HEK293 (cell line): Measurements from ENCODE around the gene ERBB4.

Experiments used
- CTCF ChIA-PET: fragments of 350-600 bp; formaldehyde crosslinking; extraction: SDS; loops from one replicate; lab custom pipeline; 2021; ENCODE audit warnings: antibody characterized with exemption; lab: Yijun Ruan, JAX
- POLR2A ChIA-PET: fragments of 300-600 bp; formaldehyde crosslinking; extraction: SDS; loops from one replicate; lab custom pipeline; 2020; ENCODE audit warnings: antibody characterized with exemption, inconsistent platforms; lab: Yijun Ruan, JAX
- H3K27ac ChIP-seq: fragments of 200-500 bp; sonication (Bioruptor generic); 2 replicates; pipeline ENCODE4 v1.5.1; 2014; ENCODE audit warnings: low read depth, low read length, control low read depth, inconsistent platforms; ENCODE audit errors: extremely low read depth
- H3K36me3 ChIP-seq, 2 experiments: fragments of 200-500 bp in 1 of 2; sonication (Bioruptor generic) in 1 of 2; 1 replicate in 1 of 2; 2 replicates in 1 of 2; pipeline ENCODE4 v1.5.1; 2014 to 2017; ENCODE audit warnings: inconsistent platforms in 2 of 2, low read length in 2 of 2; ENCODE audit not compliant: control insufficient read depth in 2 of 2, insufficient read depth in 1 of 2
- H3K4me1 ChIP-seq: fragments of 200-500 bp; sonication (Bioruptor generic); 2 replicates; pipeline ENCODE4 v1.5.1; 2014; ENCODE audit warnings: mild to moderate bottlenecking, low read length, inconsistent platforms; ENCODE audit not compliant: control insufficient read depth, insufficient read depth
- H3K4me3 ChIP-seq: 2 replicates; pipeline ENCODE4 v1.5.1; 2011; ENCODE audit warnings: low read depth, mild to moderate bottlenecking, control low read depth, low read length, moderate library complexity
- H3K9me3 ChIP-seq: fragments of 200-500 bp; sonication (Bioruptor generic); 2 replicates; pipeline ENCODE4 v1.5.1; 2014; ENCODE audit warnings: low read depth, low read length, inconsistent platforms; ENCODE audit not compliant: control insufficient read depth, insufficient read depth
- INSM2 ChIP-seq: fragments of 450-650 bp; formaldehyde crosslinking; IDR thresholded peaks from 2 replicates; pipeline ENCODE4 v1.5.1; 2016; ENCODE audit warnings: missing biosample characterization, missing genetic modification characterization
- KLF8 ChIP-seq: fragments of 450-650 bp; formaldehyde crosslinking; IDR thresholded peaks from 2 replicates; pipeline ENCODE4 v1.5.1; 2016; ENCODE audit warnings: missing biosample characterization, missing genetic modification characterization
- MEIS1 ChIP-seq: sonication (generic); formaldehyde crosslinking; IDR thresholded peaks from 2 replicates; pipeline ENCODE4 v1.8.1; 2022; ENCODE audit warnings: missing genetic modification reagents, mild to moderate bottlenecking, borderline replicate concordance
- OSR2 ChIP-seq: fragments of 450-650 bp; formaldehyde crosslinking; IDR thresholded peaks from 2 replicates; pipeline ENCODE4 v1.5.1; 2016; ENCODE audit warnings: missing biosample characterization, missing genetic modification characterization
- RBAK ChIP-seq: fragments of 450-650 bp; formaldehyde crosslinking; IDR thresholded peaks from 2 replicates; pipeline ENCODE4 v1.5.1; 2016; ENCODE audit warnings: missing biosample characterization, missing genetic modification characterization
- REPIN1 ChIP-seq: fragments of 450-650 bp; formaldehyde crosslinking; IDR thresholded peaks from 2 replicates; pipeline ENCODE4 v1.5.1; 2017; ENCODE audit warnings: missing biosample characterization, missing genetic modification characterization, low read depth
- SCRT1 ChIP-seq: fragments of 450-650 bp; formaldehyde crosslinking; IDR thresholded peaks from 2 replicates; pipeline ENCODE4 v1.5.1; 2016; ENCODE audit warnings: missing biosample characterization, missing genetic modification characterization, borderline replicate concordance
- YY2 ChIP-seq: fragments of 450-650 bp; formaldehyde crosslinking; IDR thresholded peaks from 2 replicates; pipeline ENCODE4 v1.5.1; 2016; ENCODE audit warnings: missing biosample characterization, missing genetic modification characterization
- ZBTB17 ChIP-seq: fragments of 450-650 bp; formaldehyde crosslinking; IDR thresholded peaks from 2 replicates; pipeline ENCODE4 v1.5.1; 2016; ENCODE audit warnings: missing biosample characterization, missing genetic modification characterization
- ZBTB49 ChIP-seq: fragments of 450-650 bp; formaldehyde crosslinking; IDR thresholded peaks from 2 replicates; pipeline ENCODE4 v1.5.1; 2016; ENCODE audit warnings: missing biosample characterization, missing genetic modification characterization, low read depth
- ZFP3 ChIP-seq: fragments of 450-650 bp; formaldehyde crosslinking; IDR thresholded peaks from 2 replicates; pipeline ENCODE4 v1.5.1; 2016; ENCODE audit warnings: low read depth, missing biosample characterization, missing genetic modification characterization
- ZNF148 ChIP-seq: fragments of 450-650 bp; formaldehyde crosslinking; IDR thresholded peaks from 2 replicates; pipeline ENCODE4 v1.5.0; 2017; ENCODE audit warnings: missing biosample characterization, missing genetic modification characterization, borderline replicate concordance
- ZNF19 ChIP-seq: fragments of 450-650 bp; formaldehyde crosslinking; IDR thresholded peaks from 2 replicates; pipeline ENCODE4; 2016; ENCODE audit warnings: missing biosample characterization, missing genetic modification characterization, low read depth
- ZNF23 ChIP-seq: fragments of 450-650 bp; formaldehyde crosslinking; IDR thresholded peaks from 2 replicates; pipeline ENCODE4 v1.5.1; 2016; ENCODE audit warnings: missing biosample characterization, missing genetic modification characterization, borderline replicate concordance
- ZNF239 ChIP-seq: fragments of 450-650 bp; formaldehyde crosslinking; IDR thresholded peaks from 2 replicates; pipeline ENCODE4 v1.5.1; 2016; ENCODE audit warnings: missing biosample characterization, missing genetic modification characterization
- ZNF24 ChIP-seq: fragments of 450-650 bp; formaldehyde crosslinking; IDR thresholded peaks from 2 replicates; pipeline ENCODE4 v1.5.1; 2016; ENCODE audit warnings: missing biosample characterization, missing genetic modification characterization
- ZNF26 ChIP-seq: fragments of 450-650 bp; formaldehyde crosslinking; IDR thresholded peaks from 2 replicates; pipeline ENCODE4 v1.5.1; 2016; ENCODE audit warnings: missing biosample characterization, missing genetic modification characterization
- ZNF341 ChIP-seq: fragments of 450-650 bp; formaldehyde crosslinking; IDR thresholded peaks from 2 replicates; pipeline ENCODE4; 2016; ENCODE audit warnings: low read depth, missing biosample characterization, missing genetic modification characterization
- ZNF350 ChIP-seq: fragments of 450-650 bp; formaldehyde crosslinking; IDR thresholded peaks from 2 replicates; pipeline ENCODE4 v1.5.0; 2017; ENCODE audit warnings: missing biosample characterization, mild to moderate bottlenecking, missing genetic modification characterization
- ZNF354C ChIP-seq: fragments of 450-650 bp; formaldehyde crosslinking; IDR thresholded peaks from 2 replicates; pipeline ENCODE4 v1.5.1; 2016; ENCODE audit warnings: missing biosample characterization, missing genetic modification characterization, low read depth, borderline replicate concordance
- ZNF596 ChIP-seq: fragments of 450-650 bp; IDR thresholded peaks from 2 replicates; pipeline ENCODE4 v1.5.0; 2018; ENCODE audit warnings: missing biosample characterization, mild to moderate bottlenecking, missing genetic modification characterization, moderate library complexity
- ZNF624 ChIP-seq: fragments of 450-650 bp; formaldehyde crosslinking; IDR thresholded peaks from 2 replicates; pipeline ENCODE4 v1.5.1; 2017; ENCODE audit warnings: missing biosample characterization, missing genetic modification characterization
- ZNF626 ChIP-seq: fragments of 450-650 bp; sonication (Bioruptor Pico); formaldehyde crosslinking; IDR thresholded peaks from 2 replicates; pipeline ENCODE4 v1.5.1; 2018; ENCODE audit warnings: missing biosample characterization, missing genetic modification characterization, inconsistent platforms
- ZNF791 ChIP-seq: fragments of 450-650 bp; formaldehyde crosslinking; IDR thresholded peaks from 2 replicates; pipeline ENCODE4 v1.5.1; 2016; ENCODE audit warnings: missing biosample characterization, missing genetic modification characterization

The ERBB4 gene

GRCh38 chr2:212109792-212110680, 428.6 kb downstream of the ERBB4 start:
- no peak for TF ChIP-seq KLF8 (tag by site-specific recombination)
- TF ChIP-seq, all 188 proteins: peak for 0
- CTCF ChIA-PET: no interaction called here
- POLR2A ChIA-PET: no interaction called here

GRCh38 chr2:212109217-212109616, 429.4 kb downstream of the ERBB4 start:
- CTCF ChIA-PET: no interaction called here
- POLR2A ChIA-PET: no interaction called here

More at GRCh38 chr2:212109792-212110680, 428.6 kb downstream of the ERBB4 start:
- Histone ChIP-seq H3K36me3 (no peaks in the 10 kb centered on the region), H3K9me3 (no peaks in the 10 kb centered on the region), H3K4me1 (no peaks in the 10 kb centered on the region), H3K27ac (no peak overlapping the region), H3K4me3 (no peak overlapping the region)

GRCh38 chr2:212107989-212108388, 430.6 kb downstream of the ERBB4 start:
- H3K4me1 ChIP-seq: no peaks in the 10 kb centered on the region
- ChIA-PET CTCF (no interaction called here), POLR2A (no interaction called here)
- H3K9me3 ChIP-seq: no peaks in the 10 kb centered on the region
- no peaks in the 10 kb centered on the region for H3K36me3 ChIP-seq
- no peak overlapping the region for H3K27ac ChIP-seq
- TF ChIP-seq INSM2 (tag by site-specific recombination): no peak
- no peak for TF ChIP-seq OSR2 (tag by site-specific recombination)
- no peak for TF ChIP-seq RBAK
- no peak for TF ChIP-seq ZBTB49
- no peak for TF ChIP-seq ZNF239 (tag by site-specific recombination)
- no peak for TF ChIP-seq ZNF596 (tag by site-specific recombination)
- no peak for TF ChIP-seq ZNF354C (tag by site-specific recombination)
- no peak for TF ChIP-seq YY2 (tag by site-specific recombination)
- TF ChIP-seq ZFP3: no peak
- TF ChIP-seq ZNF791 (tag by site-specific recombination): no peak
- no peak overlapping the region for H3K4me3 ChIP-seq

More at GRCh38 chr2:212109217-212109616, 429.4 kb downstream of the ERBB4 start:
- TF ChIP-seq ZNF341 (tag by site-specific recombination): no peak
- TF ChIP-seq ZNF354C (tag by site-specific recombination): no peak
- no peak for TF ChIP-seq ZNF23 (tag by site-specific recombination)
- TF ChIP-seq ZBTB17 (tag by site-specific recombination): no peak
- no peak for TF ChIP-seq ZNF24 (tag by site-specific recombination)
- TF ChIP-seq MEIS1: no peak
- no peak for TF ChIP-seq ZNF26 (tag by site-specific recombination)
- TF ChIP-seq ZNF239 (tag by site-specific recombination): no peak
- no peak for TF ChIP-seq ZNF624 (tag by site-specific recombination)
- no peak for TF ChIP-seq ZNF626
- no peak for TF ChIP-seq ZNF148 (tag by site-specific recombination)
- TF ChIP-seq ZNF19 (tag by site-specific recombination): no peak
- no peak for TF ChIP-seq SCRT1 (tag by site-specific recombination)
- TF ChIP-seq REPIN1: no peak
- no peak for TF ChIP-seq ZNF350
- no peak for TF ChIP-seq OSR2 (tag by site-specific recombination)
- no peaks in the 10 kb centered on the region for H3K4me1 ChIP-seq
- H3K36me3 ChIP-seq: no peaks in the 10 kb centered on the region
- no peak overlapping the region for H3K4me3 ChIP-seq
- no peaks in the 10 kb centered on the region for H3K9me3 ChIP-seq
- H3K27ac ChIP-seq: no peak overlapping the region
